HG03108 (cell line): Measurements from ENCODE around the gene CAMTA1.

Source experiments
- ATAC-seq: cut with Tn5 transposase; IDR thresholded peaks from one replicate; pipeline ENCODE4 v1.9.1; 2021; ENCODE audit warnings: moderate library complexity; ENCODE audit not compliant: unreplicated experiment

Gene CAMTA1

DNA sequence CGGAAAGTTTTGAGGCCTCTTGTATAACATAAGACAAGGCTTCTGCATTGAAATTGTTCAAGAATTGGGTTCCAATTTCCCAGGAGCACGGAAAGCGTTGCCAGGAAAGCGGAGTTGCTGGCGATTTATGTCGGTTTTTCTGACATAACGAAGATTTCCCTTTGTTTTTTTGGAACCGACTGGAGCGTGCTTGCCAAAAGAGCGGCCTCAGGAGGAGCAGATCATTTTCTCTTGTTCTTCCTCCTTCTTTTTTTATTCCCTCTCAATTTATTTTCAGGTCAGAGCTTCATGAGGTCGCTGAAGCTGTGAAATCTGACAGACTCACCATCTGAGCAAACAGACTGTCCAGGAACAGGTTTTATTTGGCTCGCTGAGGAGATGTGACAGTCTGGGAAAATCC is 275.5 kb downstream of the CAMTA1 start:
- ATAC-seq: no peak

DNA sequence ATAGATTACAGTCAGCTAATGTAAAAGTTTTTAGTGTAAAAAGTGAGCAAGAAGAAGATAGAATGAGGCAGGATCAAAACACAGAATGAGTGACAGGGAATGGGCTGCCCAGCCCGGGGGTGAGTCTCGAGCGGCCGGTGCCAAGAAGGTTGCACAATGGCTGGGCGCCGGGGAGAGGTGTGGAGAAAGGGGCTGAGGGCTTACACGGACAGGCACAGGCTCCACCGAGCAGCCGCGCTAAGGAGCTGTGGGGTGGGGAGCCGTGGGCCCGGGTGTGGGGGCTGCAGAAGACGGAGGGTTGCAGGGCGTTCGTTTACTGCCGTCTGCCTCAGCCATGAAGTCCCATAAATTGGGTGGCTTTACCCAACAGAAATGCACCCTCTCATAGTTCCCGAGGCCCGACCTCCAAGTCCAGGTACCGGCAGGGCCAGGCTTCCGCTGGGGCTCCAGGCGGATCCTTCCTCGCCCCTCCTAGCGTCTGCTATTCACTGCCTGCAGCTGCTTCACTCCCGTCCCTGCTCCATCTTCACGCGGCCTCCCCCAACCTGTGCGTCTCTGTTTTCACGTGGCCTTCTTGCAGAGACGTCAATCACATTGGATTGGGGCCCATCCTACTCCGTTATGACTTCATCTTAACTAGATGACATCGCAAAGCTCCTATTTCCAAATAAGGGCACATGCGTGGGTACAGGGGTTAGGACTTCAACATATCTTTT is 277.2 kb downstream of the CAMTA1 start:
- no peak for ATAC-seq

DNA sequence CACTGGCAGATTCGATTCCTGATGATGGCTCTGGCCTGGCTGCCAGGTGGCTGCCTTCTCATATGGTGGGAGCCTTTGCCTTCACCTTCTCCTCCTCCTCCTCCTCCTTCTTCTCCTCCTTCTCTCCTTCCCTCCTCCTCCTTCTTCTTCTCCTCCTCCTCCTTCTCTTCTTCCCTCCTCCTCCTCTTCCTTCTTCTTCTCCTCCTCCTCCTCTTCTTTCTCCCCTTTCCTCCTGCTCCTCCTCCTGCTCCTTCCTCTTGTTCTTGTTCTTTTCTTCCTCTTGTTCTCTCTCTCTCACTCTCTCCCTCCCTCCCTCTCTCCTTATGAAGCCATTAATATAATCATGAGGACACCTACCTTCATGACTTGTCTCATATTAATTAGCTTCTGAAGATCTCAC is 278.7 kb downstream of the CAMTA1 start:
- no peak for ATAC-seq

DNA sequence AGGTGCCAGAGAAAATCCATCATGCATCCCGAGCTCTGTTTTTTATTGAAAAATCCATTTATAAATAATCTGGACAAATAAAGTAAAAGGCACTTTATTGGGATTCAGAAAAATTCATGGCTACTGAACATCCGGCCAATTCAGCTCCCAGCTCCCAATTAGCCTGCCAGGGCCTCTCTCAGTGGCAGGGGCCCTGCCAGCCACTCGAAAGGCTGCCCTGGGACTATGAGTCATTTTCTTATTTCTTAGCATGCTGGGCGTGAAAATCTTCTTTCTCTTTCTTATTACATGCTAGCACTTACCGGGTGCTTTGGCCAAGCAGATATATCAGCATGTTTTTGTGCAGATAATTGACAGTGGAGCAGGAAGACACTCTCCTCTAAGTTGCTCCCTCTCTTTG is 283.3 kb downstream of the CAMTA1 start:
- no peak for ATAC-seq

DNA sequence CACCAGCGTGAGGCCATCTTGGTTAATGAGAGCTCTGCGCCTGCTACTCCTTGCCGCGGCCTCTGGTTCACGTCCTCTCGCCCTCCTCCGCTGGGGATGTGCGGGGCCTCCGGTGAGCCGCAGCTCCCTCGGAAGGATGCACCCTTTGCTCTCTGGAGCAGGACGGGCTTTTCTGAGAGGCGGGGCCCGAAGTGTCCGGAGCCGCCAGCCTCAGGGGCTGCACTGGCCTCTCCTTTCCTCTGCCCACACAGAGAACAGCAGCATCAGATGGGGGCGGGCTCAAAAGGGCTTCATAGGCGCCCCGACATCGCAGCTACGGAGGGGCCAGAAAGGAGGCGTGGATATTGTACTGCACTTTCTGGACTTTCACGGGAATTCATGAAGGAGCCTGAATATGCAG is 284.7 kb downstream of the CAMTA1 start:
- no peak for ATAC-seq

DNA sequence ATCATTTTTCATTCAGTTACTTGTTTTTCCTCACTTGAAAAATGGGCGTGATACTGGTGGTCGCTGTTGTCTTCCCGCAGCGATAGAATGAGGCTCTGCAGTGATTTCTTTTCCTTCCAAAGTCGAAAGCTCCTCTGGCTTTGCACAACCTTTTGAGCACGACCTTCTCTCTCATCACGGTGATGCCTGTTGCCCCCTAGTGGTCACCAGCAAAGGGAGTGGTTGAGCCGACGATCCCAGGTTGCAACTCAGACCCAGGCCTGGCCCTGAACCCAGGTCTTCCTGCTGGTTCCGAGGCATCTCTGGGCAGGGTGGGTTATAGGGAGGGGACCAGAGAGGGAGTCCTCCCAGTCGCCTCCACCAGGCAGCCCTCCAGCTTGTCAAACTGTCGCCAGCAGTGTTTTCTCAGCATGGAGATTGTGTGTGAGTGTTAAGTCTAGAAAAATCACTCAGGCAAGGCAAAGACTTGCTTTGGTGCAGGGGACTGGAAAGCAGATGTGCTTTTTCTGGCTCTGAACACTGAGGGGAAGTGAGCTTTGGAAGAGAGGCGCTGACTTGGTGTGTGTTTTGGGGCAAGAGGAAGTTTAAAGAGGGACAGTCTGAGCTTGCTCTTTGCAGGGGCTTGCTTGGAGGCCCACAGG is 285.3 kb downstream of the CAMTA1 start:
- no peak for ATAC-seq

DNA sequence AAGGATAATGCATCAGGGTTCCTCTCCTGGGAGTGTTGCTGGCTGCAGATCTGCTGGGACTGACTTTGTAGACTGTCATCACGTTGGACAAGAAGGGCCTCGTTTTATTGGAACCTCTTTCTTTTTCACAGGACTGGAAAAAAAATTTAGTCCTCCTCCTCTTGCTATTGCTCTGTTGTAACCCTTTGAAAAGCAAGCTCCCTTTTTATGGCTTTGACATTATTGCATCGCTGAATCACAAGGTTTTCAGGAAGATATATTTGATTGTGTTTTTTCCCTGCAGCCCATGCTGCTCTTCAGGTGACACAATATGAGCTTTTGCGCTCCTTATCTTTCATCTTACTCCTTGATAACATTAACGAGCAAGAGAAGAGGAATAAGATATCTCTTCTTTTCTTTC is 290.9 kb downstream of the CAMTA1 start:
- no peak for ATAC-seq

DNA sequence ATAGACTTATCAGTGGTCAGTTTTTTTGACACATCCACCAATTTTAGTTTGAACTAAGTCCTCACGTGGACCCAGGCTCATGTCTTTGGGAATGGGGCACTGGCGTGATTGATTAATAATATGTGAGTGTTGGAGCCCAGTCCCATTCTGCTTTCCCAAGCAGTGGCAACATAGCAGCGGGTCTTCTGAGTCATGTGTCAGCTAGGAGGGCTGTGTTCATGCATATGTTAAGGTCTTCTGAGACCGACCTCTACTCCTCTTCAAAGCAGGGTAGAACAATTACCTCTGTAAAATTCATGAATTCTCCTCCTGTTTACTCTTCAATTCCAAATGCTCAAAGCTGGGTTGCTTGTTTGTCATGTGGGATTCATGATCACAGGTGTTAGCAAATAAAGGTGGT is 291.3 kb downstream of the CAMTA1 start:
- no peak for ATAC-seq

DNA sequence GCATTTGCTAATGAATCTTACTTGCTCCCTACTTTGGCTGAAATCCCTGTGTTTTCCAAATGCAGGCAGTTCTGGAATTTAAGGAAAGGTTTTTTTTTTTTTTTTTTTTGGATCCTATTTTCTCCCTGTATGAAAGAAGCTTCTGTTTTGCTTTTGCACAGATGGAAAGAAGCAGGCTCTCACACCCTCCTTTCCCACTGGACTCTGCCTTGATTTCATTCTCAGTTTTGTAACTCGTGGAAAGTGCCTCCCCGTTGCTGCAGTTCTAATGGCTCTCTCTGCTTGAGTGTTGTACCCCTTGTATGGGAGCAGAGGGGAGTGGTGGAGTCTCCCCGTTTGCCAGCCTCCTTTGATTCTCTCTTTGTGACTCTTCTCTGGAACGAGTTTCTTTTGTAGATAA is 291.9 kb downstream of the CAMTA1 start:
- ATAC-seq: no peak

DNA sequence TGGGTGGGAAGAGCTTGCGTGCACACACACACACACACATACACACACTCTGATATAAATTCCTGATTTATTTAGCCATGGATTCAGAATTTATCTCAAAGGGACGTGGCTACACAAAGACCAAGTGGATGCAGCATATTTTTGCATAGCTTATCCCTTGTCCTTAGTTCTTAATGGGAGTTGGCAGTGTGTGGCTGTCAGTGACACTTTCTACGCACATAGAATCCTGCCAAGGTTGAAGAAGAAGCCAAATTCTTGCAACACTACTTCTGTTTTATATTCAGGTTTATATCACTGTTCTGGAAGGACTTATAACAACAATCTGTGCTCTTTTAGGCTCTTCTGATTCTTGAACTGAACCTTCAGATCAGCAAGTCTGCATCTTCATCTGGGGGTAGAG is 292.7 kb downstream of the CAMTA1 start:
- no peak for ATAC-seq

DNA sequence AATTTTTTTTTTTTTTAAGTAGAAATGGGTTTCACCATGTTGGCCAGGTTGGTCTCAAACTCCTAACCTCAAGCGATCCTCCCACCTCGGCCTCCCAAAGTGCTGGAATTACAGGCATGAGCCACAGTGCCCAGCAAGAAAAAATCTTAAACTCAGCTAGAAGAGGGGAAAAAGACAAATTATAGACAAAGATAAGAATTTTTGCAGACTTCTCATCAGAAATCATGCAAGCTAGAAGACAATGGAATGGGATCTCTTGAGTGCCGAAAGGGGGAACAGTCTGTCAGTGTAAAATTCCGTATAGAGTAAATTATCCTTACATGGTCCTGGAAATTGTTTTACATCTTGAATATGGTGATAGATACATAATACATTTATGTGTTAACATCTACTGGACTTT is 294.4 kb downstream of the CAMTA1 start:
- ATAC-seq: no peak

DNA sequence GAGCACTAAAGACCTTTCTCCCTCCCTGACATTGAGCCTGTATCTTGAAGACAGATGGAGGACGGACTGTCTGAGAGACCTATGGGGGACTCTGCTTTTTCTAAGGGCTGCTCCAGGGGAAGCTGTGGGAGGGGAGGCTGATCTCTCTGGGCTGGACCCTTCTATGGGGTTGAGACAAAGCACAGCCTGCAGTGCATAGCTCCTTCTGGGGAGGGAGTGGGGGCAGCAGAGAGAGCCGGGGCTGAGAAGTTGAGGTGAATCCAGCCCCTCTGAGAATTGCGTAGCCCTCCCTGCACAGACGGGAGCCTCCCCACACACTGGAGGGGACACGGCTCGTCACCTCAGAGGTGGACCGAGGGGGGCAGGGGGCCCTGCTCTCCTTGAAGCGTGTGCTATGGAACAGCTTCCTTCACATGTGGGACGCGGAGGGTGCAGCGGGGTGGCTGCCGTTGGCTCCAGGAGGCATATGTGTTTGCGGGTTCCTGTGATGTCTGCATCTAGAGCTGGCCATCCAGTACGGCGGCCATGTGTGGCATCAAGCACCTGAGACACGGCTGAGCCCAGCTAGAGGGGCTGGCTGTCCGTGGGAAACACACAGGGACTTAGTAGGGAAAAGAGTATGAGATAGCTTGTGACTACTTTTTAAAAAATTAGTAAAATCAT is 299.1 kb downstream of the CAMTA1 start:
- ATAC-seq: no peak

DNA sequence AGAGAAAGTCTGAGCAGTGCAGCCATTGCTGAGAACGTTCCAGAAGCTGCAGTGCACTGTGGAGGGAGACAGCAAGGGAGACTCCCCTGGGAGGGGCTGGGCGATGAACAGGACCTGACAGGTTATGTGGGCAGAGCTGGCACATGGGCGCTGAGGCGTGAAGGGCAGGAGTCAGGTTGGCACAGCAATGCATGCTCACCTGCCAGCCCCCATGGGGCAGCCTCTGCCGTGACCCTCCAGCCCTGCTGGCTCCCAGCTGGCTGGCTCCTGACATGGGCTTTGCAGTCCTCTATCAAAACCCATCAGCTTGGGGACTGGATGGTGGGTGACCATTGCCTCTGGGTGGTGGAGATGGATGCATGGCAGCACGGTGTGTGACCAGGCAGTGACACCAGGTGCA is 300.3 kb downstream of the CAMTA1 start:
- no peak for ATAC-seq

DNA sequence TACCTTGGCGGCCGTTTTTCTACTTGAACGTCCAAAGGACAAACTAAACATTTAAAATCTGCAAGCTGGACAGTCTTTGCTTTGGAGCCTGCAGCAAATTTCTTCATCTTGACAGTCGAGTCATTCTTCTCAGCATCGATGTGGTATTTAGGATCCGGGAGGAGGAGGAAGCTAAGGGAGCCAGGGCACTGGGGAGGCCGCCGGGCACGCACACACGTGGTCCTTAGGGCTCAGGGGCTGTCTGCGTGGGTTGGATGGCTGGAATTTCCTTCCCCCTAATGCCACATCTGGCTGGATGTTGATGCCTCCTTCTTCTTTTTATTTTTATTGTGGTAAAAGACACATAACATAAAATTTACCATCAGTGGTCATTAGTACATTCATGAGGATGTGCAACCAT is 300.9 kb downstream of the CAMTA1 start:
- ATAC-seq: no peak

DNA sequence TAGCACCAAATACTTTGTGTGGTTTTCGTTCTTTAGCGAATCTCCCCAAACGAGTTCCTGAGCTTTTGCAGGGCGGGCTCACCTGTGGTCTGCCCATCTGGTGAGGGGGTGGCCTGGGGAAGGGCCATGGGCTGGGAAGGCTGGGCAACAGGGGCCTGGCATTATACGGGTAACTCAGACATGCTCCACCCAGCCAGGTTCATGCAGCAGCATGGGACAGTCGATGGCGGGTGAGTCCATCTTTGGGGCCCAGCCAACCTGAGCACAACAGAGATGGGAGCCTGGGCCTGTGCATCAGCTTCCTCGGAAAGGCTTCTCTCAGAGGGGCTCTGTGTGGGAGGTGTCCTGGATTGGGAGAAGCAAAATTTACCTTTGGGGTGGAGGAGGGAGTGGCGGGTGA is 302.6 kb downstream of the CAMTA1 start:
- no peak for ATAC-seq

DNA sequence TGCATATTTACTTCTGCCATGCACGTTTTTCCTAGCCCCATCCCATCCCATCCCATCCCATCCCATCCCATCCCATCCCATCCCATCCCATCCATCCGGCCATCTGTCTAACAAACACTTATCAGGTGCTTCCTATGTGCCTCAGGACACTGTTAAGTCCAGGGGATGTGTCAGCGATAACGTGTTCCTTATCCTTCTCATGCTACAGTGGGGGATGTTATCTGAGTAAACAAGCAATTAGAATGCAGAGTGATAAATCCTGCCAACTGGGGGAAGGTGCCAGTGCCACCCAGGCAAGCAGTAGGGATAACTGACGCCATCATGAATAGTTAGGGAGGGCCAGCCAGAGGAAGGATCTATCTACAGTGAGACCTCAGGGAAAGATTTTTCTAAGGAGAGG is 304.2 kb downstream of the CAMTA1 start:
- ATAC-seq: no peak

DNA sequence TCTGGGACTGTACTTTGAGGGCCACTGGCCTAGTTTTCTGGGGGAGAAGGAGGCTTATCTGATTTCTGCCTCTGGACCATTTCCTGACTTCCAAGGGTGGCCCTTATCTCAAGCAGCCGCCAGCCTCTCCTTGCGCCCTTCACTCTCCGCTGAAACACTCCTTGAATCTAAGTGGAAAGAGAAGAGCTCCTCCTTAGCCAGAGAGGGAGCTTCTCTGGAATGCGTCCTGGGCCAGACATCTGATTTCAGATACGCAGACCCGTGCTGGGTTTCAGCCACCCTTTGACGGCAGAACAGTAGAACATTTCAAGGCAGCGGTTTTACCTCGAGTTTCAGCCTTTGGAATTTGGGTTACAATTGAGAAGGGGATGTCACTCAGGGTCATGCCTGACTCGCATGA is 308.0 kb downstream of the CAMTA1 start:
- no peak for ATAC-seq

DNA sequence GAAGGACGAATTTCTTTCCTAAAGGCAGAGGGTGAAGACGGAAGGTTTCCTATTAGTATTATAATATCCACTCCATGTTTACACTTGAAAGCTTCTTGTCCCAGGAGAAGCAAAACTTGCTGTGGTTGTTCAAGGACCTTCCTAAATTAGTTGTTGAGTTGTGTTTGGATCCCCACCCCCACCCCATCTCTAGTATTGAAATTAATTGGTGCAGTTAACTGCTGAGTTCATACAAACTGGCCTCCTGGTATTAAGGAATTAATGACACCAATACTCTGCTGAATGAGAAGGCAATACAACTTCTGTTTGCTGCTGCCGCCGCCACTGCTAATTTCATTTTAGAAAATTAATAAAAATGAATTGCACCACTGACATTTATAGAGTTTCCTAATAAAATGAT is 308.8 kb downstream of the CAMTA1 start:
- no peak for ATAC-seq

DNA sequence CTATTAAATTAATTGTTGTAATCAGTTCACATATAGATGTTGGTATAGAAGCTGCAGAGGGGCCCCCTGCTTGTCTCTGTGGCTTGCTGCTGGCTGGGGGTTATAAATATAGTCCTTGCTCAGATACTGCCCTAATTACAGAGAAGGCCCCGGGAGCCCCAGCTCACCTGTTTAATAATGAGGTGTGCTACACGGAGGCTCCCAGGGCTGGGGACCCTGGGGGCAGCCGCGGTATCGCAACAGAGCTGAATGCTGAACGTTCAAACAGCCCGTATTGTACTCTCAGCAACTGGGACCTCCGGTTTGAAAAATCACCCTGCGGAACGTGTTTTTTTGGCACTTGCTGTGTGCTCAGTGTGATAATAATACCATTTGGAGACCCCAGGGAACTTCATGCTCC is 309.3 kb downstream of the CAMTA1 start:
- ATAC-seq: no peak

DNA sequence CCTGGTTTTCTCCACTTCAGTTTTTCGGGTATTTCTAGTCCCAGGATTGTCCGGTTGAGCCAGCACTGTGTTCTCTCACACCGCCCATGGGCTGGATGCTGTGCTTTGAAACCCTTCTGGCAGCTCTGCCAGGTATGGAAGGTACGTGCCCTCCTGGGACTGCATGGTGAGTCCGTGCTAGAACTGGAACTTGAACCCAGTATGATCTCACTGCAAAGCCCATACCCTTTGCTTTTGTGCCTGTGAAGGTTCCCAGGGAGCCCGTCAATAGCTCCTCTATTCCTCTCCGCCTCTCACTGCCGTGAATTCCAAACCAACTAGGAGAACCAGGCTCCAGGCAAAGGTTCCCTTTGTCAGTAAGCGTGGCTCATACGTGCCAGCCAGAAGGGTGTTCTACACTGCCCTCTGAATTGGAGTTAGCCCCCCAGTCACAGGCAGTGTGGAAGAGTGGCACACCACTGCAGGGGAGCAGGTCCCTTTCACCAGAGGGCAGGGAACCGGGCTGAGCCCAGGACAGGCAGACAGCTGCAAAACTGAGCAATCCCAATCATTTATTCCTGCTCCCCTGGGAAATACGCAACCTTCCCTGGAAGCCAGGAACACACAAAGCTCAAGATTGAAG is 310.2 kb downstream of the CAMTA1 start:
- ATAC-seq: no peak

DNA sequence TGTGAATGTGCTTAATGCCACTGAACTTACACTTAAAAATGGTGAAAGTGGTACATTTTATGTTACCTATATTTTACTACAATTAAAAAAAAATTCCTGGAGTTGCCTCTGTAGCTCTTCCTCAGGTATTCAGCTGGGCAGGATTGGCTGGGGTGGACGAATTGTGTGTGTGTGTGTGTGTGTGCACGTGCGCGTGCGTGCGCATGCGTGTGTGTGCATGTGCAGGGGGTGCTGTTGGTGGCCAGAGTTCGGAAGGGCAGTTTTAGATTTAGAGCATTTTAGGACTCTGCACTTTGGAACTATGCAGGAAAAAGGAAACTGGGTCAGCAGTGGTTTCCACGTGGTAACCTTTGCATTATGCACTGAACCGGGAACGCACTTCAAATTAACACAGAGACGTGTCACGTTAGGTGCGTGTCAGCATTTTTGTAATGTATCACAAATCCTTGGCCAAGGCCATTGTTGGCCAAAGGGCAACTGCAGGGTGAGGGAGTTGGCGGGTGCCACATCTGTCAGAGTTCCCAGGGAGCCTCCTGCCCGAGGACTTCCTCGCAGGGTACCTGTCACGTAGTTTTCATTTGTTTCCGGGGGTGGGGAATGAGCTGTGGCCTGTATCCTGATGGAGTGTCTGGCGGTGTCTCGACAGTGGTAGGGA is 312.8 kb downstream of the CAMTA1 start:
- ATAC-seq: no peak

DNA sequence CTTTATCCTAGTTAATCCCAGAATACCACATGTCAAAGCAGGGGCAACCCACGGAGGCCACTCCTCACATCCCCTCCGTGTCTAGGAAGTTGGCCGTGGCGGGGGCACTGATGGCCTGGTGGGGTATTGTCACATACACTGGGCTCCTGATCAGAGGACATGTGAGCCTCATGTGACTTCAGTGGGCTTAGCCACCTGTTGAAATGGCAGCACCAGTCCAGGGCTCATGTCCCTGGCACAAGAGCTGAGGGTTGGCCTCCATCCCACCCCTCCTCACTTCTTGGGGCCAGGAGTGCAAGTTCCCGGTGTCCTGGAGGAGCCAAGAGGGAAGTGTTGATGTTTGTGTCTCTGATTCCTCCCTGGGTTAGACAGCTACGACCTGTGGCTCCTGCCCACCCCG is 313.4 kb downstream of the CAMTA1 start:
- no peak for ATAC-seq
